ENCODE data around the gene ANTXR2.

ANTXR2 gene

DNA sequence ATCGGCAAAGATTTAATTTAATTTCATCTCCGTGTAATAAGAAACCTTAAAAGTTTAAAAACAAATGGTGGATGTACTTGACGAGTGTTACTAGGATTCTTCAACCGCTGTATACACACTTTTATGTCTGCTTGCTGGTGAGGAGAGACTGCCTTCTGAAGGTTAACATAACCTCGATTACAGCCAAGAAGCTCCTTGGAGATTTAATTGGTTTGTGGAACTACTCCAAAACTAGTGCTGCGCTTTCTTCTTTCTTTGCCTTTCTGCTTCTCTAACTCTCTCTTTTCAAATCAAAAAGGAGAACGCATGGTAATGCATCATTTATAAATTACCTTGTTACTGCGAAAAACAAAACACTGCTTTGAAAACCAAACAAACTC, 109.0 kb downstream of the ANTXR2 start:
- H3K27ac ChIP-seq = no peak overlapping the region
- TF ChIP-seq, protein P1, sequence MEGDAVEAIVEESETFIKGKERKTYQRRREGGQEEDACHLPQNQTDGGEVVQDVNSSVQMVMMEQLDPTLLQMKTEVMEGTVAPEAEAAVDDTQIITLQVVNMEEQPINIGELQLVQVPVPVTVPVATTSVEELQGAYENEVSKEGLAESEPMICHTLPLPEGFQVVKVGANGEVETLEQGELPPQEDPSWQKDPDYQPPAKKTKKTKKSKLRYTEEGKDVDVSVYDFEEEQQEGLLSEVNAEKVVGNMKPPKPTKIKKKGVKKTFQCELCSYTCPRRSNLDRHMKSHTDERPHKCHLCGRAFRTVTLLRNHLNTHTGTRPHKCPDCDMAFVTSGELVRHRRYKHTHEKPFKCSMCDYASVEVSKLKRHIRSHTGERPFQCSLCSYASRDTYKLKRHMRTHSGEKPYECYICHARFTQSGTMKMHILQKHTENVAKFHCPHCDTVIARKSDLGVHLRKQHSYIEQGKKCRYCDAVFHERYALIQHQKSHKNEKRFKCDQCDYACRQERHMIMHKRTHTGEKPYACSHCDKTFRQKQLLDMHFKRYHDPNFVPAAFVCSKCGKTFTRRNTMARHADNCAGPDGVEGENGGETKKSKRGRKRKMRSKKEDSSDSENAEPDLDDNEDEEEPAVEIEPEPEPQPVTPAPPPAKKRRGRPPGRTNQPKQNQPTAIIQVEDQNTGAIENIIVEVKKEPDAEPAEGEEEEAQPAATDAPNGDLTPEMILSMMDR (IDR thresholded peaks at IDR 0.05) = no peak
- TF ChIP-seq ZFX (IDR thresholded peaks at IDR 0.05; ENCODE audit: borderline replicate concordance) = no peak

DNA sequence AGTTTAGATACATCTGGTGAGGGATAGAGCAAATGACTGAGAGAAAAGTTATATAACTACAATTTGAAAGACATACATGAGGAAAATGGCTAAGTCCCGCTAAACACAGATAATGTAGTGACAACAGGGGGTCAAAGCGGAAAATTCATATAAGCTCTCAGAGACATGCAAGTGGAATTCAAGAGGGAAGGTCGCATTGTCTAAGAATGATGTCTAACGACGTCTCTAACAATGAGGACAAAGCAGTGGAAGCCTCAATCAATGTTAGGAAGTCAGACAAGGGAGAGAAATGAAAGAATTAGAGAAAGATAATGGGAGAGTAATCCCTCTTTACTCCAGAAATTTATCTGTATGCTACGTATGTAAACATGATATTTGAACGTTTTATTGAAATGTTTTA, 113.4 kb downstream of the ANTXR2 start:
- TF ChIP-seq ZFX (IDR thresholded peaks at IDR 0.05; ENCODE audit: borderline replicate concordance) = no peak
- TF ChIP-seq, protein P1 (IDR thresholded peaks at IDR 0.05) = no peak
- H3K27ac ChIP-seq = no peak overlapping the region

DNA sequence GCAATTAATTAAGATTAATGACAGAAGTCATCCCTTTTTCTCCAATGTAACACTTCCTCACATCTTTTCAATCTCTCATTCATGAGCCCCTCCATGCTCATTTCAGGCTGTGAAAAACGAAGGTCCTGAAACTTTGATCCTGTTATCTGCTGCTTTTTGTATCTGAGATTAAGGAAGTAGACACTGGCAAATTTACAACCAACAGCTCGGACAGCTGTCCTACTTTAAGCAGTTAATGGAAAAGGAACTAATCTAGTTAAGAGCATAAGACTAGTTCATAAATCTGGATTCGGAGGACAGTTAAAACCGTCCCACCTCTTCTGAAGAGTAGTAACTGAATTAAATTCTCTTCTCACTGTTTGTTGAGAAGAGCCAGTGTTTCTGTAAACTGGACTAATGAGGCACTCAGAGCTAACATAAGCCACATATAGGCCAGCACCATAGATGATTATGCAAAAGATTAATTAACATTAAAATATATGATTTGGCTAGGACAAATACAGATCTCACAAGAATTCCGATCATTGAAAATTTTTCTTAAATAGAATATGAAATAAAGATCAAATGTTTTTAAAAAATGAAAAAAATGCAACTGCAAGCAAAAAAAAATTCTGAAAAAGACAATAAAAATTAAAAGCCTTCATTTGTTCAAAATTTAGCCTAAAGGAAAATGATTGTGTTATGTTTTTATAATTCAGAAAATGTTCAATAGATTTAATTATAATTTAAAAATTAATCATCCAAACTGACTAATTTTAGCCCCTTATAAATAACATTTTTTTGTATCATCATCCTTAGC, 114.4 kb downstream of the ANTXR2 start:
- TF ChIP-seq, protein P1 (IDR thresholded peaks at IDR 0.05) = no peak
- no peak for TF ChIP-seq ZFX (IDR thresholded peaks at IDR 0.05; ENCODE audit: borderline replicate concordance)
- H3K27ac ChIP-seq = no peak overlapping the region

DNA sequence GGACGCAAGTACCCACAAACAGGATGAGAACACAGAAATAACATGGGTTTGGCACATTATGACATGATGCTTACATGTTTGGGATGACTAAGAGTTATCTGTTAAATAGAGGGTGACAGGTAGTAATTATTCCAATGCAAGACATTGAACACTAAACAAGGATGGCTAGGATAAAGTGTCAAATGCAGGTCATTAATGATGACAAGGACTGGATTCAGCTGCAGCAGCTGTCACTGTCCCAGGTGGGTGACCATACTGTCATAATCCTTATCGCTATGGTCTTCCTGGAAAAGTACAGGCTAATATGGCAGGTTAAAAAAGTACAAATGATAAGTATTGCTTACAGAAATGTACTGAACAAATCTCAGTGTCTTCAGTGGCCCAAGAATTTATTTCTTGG, 123.9 kb downstream of the ANTXR2 start:
- H3K27ac ChIP-seq = no peak overlapping the region
- TF ChIP-seq, protein P1 (IDR thresholded peaks at IDR 0.05) = no peak
- TF ChIP-seq ZFX (IDR thresholded peaks at IDR 0.05; ENCODE audit: borderline replicate concordance) = no peak

DNA sequence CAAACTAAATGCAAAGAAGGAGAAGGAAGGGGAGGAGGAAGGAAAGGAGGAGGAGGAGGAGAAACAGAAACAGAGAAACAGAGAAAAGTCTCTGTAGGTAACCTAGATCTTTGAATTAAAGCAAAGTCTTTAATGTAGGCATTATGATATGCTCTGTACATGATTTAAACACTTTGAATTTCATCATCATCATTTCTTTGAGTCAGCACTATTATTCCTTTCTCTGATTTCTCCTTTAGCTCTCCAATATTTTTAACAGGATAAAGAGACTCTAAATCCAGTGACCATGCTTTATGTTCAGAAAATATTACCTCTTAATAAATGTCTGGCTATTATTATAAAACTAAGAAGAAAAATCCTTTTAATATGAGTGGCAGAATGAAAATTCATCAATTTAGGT, 124.3 kb downstream of the ANTXR2 start:
- no peak overlapping the region for H3K27ac ChIP-seq
- TF ChIP-seq, protein P1 (IDR thresholded peaks at IDR 0.05) = no peak
- no peak for TF ChIP-seq ZFX (IDR thresholded peaks at IDR 0.05; ENCODE audit: borderline replicate concordance)

DNA sequence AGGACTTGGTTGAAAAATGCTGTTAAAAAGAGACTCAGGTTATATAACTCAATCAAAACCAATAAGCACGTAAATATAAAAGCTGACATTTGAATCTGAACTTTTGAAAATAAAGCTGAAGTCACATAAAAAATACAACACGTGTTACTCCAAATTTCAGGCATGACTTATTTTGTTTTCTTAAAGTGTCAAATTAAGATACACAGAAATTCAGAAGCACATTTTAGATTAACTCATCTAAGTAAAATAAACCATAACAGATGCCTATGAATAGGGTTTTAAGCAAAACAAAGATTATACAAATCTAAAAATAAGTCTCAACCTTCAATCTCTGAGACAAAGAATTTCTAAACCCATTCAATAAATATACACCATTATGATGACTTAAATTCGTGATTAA, 124.8 kb downstream of the ANTXR2 start:
- H3K27ac ChIP-seq = no peak overlapping the region
- TF ChIP-seq ZFX (IDR thresholded peaks at IDR 0.05; ENCODE audit: borderline replicate concordance) = no peak

DNA sequence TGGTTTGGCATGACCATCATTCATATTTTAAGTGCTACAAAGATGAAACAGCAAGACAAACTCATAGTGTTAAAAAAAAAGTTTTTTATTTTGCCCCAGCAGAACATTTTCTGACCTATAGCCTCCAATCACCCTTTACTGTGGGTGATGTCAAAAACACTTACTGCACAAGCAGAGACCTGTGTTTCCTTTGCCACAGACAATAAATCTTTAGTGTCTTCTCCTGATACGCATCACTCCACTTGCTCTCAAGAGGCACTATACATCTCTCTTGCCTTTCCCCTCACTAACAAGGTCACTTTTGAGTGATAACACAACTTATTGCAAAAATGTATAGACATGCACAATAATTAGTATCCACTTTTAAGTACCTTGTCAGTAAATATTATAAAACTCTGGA, 125.6 kb downstream of the ANTXR2 start:
- H3K27ac ChIP-seq = no peak overlapping the region
- TF ChIP-seq, protein P1 (IDR thresholded peaks at IDR 0.05) = no peak
- TF ChIP-seq ZFX (IDR thresholded peaks at IDR 0.05; ENCODE audit: borderline replicate concordance) = no peak

DNA sequence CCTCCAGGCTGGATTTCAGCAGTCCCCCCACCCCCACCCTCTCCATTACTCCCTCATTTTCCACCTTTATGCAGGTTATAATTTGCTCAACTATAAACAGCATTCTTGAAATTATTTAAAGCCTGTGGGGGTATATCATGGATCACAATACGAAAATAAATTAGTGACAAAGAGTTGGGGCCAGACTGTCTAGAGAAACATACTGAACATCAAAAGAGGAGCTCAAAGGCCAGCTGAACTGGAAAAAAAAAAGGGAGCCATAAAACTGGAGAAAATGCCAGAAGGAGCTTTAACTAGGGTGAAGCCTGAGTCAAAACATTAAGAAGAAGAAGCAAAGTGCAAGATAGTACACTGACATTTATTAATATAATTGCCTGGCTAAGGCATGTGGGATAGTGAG, 137.8 kb downstream of the ANTXR2 start:
- TF ChIP-seq, protein P1 (IDR thresholded peaks at IDR 0.05) = no peak
- TF ChIP-seq ZFX (IDR thresholded peaks at IDR 0.05; ENCODE audit: borderline replicate concordance) = no peak
- H3K27ac ChIP-seq = no peak overlapping the region

Measured in 22Rv1 (cell line).